GM10266 (cell line): ENCODE data around the gene B9D1.

Experiments used
- DNase-seq: peaks from one replicate; pipeline ENCODE4 v3.0.0; 2012; ENCODE audit errors: extremely low spot score
- CTCF ChIP-seq: IDR thresholded peaks from 2 replicates; pipeline ENCODE4 v1.5.1; 2012; ENCODE audit warnings: mild to moderate bottlenecking, low read depth; ENCODE audit not compliant: control insufficient read depth, insufficient read depth; ENCODE audit errors: missing control alignments

B9D1 gene

DNA sequence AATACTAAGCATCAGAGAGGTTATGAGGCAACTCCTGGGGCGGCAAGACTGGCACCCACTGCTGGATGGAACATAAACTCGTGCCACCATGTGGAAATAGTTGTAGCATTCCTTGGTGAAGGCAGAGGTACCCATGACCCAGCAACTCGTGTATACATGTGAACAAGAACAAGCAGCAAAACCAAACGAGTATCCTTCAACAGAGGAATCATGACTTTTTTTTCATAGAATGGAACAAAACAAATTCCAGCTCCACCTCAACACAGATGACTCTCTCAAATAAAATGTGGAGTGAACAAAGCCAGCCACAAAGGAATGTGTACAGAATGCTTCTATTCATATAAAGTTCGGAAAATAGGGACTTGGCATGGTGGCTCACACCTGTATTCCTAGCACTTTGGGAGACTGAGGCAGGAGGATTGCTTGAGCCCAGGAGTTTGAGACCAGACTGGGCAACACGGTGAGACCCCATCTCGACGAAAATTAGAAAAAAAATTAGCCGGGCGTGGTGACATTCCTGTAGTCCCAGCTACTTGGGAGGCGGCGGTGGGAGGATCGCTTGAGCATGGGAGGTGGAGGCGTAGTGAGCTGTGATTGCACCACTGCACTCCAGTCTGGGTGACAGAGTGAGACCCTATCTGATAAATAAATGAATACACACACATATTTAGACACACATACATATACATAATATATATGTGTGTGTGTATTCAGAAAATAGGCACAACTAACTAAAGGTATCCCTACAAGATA is 35.3 kb downstream of the B9D1 start:
- DNase-seq = no peak
- TF ChIP-seq CTCF = no peak

- no peak for DNase-seq
- no peak for TF ChIP-seq CTCF
These were observed 37.0 kb downstream of the B9D1 start for GRCh38 chr17:19325542-19325941.

DNA sequence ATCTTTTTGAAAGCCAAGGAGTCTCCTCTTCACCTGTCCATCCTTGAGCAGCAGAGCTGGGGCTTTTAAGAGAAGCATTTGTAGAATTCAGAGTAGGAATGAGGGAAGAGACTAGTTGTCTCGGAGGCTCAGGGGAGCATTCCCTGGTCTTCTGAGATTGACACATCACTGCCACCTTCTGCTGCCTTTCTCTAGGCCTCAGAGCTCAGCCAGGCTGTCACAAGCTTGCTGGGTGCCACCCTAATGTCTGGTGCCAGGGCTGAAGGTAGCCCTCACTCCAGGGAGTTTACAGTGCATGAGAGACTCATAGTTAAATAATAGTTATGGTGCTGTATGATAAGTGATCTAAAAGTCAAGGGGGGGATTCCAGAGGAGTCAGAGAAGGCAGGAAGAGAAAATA is 39.7 kb downstream of the B9D1 start:
- TF ChIP-seq CTCF = no peak

DNA sequence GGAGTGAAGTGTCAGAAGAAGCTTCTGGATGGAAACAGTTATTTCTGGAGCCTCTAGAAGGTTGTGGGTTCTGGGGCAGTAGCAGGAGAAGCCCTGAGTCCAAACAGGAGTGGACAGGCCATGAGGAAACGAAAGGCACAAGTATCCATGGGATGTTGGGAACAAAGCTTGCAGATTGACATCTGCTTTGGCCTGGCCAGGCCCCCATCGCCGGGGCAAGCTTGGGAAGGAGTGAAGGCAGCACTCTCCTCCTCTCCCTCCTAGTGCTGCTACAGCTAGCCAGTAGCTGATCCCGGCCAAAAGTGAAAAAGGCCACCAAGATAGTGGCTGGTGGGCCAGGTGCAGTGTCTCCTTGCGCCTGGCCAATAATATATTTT is 40.4 kb downstream of the B9D1 start:
- no peak for TF ChIP-seq CTCF
- no peak for DNase-seq

More for the DNA sequence above, 39.7 kb downstream of the B9D1 start:
- no peak for DNase-seq

- DNase-seq = no peak
- no peak for TF ChIP-seq CTCF
These were observed 40.9 kb downstream of the B9D1 start for GRCh38 chr17:19321481-19322128.

DNA sequence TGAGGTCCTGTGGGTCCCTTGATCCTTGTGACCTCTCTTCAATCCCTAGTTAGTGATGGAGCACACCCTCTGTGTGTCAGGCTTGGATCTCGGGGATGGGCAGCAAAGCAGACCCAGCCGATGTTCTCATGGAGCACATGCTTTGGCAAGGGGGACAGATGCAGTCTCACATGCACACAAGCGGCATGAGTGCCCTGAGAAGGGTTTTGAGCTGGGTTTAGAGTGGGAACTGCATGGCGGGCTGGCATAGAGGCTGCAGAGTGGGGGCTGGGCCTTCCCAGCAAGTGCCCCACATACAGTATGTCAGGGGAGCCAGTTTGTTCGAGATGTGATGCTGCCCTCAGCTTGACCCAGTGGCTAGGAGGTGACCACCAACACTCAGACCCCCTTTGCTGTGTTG is 41.6 kb downstream of the B9D1 start:
- DNase-seq = no peak
- TF ChIP-seq CTCF = no peak
